ENCODE measurements around the gene PLXNB3.
"Not testable (repeated sequence)": the region's sequence is repeated elsewhere in the genome, so short reads cannot be mapped to it uniquely, and the experiment has no call there.

The PLXNB3 gene

DNA sequence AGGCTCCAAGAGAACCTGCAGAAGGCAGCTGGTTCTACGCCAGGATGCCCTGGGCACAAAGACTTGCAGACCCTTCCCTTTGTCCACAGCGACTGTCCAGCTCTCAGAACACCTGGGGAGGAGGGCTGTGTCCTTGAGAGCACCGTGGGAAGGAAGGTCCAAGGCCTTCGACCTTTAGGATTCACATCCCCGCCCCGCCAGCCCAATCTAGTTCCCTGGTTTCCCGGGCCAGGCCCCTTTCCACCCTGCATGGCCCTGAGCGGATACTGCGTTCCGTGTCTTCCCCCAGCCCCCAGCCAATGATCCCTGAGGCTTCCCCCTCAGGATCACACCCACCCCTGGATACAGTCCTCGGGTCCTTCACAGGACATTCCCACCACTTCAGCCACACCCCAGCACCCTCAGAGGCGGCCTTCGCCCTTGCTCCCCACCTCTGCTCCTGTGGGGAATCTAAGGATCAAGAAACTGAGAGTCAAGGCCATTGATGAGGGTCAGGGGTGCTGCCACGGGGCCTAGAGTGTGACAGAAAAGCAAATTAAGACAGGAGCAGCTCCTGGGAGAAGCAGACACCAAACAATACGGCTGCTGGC, 30.3 kb upstream of the PLXNB3 start:
- DNase-seq, result no peak

DNA sequence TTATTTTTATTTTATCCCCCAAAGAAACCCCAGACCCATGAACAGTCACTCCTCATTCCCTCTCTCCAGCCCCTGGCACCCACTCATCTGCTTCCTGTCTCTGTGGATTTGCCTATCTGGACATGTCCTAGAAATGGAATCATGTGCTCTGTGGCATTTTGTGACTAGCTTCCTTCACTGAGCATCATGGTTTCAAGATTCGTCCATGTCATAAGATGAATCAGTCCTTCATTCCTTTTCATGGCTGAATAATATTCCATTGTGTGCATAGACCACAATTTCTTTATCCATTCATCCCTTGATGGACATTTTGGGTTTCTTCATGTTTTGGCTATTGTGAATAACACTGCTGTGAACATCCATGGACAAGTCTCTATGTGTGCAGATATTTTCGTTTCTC, 29.2 kb upstream of the PLXNB3 start:
- DNase-seq, result no peak

DNA sequence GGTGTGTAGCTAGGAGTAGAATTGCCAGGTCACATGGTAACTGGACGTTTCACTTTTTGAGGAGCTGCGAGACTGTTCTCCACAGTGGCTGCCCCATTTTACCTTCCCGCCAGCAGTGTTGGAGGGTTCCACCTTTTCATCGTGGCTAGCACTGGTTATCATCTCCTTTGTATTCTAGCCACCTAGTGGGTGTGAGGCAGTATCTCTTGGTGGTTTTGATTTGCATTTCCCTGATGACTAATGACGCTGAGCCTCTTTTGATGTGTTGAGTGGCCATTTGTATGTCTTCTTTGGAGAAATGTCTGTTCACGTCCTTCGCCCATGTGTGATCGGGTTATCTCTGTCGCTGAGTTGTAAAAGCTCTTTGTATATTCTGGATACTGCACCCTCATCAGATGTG, 28.8 kb upstream of the PLXNB3 start:
- no peak for DNase-seq

DNA sequence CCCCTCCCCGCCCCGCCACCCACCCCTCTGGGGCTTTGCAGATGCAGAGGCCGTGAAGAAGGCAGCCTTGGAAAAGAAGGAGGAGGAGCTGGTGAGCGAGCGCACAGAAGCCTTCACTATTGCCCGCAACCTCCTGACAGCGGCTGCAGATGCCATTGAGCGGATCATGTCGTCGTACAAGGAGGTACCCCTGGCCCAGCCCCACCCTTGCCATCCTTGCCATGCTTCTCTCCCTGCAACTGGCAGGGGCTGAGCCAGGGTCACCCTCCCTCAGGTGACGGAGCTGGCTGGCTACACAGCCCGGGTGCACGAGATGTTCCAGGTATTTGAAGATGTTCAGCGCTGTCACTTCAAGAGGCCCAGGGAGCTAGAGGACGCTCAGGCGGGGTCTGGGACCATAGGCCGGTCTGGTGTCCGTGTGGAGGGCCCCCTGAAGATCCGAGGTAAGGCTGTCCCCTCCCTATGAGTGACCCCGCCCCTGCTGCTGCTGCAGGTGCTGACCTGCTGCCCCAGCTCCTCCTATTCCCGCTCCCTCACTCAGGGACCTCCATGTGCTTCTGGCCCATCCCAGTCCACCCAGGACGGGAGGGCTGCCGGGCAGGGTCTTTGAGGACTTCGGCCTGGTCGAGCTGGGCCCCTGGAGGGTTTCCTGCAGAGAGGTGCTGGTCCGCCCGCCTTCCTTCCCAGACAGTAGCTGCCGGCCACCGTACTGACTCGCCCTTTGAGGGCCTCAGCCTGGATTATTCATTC, 27.8 kb upstream of the PLXNB3 start:
- no peak for DNase-seq

DNA sequence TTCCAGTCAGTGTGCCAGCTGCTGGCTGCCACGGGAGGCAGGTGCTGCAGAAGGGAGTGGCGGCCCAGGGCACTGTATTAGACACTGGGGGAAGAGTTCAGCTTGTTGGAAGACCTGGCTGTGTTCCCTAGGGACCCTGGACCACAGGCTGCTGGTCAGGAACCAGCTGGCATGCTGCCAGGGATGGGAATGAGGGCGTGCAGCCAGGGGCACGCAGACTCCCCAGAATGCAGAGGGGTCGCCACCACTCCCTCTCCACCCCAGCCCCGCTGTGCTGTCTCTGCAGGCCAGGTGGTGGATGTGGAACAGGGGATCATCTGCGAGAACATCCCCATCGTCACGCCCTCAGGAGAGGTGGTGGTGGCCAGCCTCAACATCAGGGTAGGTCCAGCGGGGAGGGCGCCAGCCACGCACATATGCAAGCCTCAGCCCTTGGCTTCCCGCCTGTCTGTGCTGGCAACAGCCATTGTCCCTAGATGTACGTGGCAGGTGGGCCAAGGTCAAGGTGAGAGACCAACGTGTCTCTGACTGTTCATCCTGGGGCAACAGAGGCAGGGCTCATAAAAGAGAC, 27.1 kb upstream of the PLXNB3 start:
- DNase-seq, result no peak

DNA sequence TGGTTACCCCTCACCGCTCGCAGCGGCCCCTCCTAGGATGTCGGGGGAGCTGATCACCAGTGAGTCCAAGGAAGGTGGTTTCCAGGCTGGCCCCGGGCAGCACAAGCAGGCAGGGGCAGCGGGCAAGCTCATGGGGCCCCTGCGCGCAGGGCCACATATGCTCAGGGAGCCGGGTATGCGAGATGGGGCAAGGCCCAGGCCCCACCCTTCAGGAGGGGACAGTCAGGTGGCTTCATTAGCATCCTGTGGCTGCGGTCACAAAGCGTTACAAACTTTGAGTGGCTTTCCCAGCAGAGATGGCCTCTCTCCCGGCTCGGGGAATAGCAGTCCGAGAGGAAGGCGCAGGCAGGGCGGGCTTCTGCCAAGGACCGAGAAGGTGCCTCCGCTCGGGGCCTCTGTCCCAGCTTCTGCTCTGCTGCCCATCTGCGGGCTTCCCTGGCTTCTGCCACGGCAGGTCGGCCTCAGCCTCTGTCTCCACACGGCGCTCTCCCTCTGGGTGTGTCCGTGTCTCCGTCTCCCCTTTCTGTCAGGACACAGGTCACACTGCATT, 25.9 kb upstream of the PLXNB3 start:
- no peak for DNase-seq

DNA sequence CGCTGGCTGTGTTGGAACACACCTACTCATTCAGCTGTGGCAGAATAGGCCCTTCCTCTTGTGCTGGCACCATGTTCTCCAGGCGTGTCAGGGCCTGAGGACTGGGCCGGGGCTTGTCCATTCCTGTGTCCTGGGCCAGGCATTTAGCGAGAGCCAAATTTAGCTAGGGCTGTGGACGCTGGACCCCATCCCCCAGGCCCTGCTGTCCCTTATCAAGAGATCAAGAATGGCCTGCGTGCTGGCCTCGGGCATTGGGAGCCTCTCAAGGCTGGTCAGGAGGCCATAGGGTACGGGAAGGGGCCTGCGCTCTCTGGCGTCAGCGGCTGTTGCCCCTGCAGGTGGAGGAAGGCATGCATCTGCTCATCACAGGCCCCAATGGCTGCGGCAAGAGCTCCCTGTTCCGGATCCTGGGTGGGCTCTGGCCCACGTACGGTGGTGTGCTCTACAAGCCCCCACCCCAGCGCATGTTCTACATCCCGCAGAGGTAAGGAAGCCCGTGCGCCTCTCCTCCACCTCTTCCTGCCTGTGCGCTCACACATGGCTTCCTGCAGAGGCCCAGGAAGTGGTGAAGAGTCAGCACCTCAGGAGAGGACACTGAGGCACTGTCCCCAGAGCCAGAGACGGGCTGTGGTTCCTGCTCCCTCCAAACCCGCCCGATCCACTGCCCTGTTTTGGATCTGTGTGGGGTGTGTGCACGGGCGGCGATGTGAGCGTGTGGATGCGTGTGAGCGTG, 24.1 kb upstream of the PLXNB3 start:
- DNase-seq, result no peak

DNA sequence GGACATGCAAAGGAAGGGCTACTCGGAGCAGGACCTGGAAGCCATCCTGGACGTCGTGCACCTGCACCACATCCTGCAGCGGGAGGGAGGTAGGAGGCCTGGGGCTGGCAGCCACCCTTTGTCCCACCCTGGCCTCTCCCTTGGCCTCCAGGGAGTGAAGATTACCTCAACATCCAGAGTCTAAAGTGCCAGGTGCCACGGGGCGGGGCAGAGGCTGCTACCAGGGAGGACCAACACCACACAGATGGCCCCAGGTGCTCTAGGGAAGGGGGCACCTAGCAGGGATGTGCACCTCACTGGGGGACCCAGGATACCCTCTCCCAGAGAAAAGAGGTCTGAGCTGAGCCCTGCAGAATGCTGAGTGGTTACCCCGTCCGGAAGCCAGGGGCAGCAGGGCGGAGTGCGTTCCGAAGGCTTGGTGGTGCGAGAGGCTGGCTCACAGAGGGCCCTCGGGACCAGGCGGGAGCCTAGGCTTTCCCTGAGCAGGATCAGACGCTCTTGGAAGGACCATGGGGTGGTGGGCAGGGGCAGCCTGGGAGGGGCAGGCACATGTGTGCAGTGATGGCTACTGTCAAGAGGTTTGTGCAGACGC, 23.3 kb upstream of the PLXNB3 start:
- DNase-seq, result no peak

DNA sequence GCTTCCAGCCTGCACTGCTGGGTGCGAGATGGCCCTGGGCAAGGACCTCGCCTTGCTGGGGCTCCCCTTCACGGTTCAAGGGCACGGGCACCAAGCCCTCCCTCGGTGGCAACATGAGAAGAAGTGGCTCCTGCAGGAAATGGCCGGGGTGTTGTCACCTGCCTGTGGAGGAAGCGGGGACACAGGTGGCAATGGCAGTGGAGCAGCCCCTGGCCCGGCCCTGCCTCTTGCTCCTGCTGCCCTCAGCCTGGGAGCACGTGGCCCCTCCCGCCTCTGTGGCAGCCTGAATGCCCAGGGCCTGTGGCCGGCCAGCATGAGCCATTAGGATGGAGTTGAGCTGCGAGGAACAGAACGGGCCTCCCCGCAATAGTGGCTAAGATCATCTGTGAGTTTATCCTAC, 22.6 kb upstream of the PLXNB3 start:
- DNase-seq, result no peak

DNA sequence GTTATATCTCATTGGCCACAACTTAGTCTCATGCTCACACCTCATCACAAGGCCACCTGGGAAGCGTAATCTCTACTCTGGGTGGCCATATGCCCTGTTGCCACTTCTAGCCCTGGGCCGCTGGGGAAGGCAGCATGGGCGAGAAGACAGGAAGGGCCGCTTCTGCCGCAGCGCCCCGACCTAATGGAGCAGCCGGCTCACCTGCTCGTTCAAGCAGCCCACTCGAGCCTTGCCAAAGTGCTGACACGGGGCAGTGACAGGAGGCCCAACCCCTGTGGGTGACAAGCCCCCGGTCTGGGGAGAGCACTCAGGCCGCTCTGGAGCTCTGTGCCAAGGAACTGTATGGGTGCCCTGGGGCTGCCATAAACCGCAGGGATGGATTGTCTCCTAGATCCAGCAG, 21.9 kb upstream of the PLXNB3 start:
- not testable (repeated sequence) for DNase-seq

DNA sequence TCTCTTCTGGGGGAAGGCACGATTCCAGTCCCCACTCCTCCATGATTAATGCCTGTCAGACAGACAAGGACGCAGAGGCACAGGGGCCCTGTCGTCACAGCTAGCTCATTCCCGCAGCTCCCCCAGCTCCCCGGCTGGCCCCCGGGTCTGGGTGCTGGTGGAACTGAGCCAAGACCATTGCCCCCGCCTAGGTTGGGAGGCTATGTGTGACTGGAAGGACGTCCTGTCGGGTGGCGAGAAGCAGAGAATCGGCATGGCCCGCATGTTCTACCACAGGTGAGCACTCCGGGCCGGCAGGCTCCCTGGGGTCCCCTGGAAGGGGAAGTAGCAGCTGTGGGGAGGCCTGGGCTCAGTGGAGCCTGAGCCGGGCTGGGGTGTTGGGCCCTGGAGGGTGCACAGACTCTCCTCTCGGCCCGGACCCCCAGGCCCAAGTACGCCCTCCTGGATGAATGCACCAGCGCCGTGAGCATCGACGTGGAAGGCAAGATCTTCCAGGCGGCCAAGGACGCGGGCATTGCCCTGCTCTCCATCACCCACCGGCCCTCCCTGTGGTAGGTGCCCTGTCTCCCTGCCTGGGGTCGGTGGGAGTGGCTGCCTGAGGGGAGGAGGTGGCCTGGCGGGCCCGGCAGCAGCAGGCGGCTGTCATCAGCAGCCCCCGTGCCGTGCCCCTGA, 21.1 kb upstream of the PLXNB3 start:
- DNase-seq, result not testable (repeated sequence)

DNA sequence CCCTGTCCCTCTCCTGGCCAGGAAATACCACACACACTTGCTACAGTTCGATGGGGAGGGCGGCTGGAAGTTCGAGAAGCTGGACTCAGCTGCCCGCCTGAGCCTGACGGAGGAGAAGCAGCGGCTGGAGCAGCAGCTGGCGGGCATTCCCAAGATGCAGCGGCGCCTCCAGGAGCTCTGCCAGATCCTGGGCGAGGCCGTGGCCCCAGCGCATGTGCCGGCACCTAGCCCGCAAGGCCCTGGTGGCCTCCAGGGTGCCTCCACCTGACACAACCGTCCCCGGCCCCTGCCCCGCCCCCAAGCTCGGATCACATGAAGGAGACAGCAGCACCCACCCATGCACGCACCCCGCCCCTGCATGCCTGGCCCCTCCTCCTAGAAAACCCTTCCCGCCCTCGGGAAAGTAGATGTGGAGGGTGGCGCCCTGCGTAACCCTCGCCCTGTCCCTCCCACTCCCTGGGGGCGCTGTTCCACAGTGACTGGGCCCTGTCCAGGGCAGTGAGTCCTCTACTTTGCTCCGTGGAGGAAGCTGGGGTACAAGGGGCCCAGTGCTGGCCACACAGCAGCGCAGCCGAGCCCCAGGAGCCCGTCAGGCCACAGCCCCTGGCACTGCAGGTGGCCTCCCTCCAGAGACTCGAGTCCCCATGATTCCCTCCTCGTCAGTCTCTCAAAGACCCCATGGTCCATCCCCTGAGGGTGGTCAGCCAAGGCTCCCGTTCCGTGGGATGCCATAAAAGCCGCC, 20.4 kb upstream of the PLXNB3 start:
- DNase-seq, result peak; percentile 81

DNA sequence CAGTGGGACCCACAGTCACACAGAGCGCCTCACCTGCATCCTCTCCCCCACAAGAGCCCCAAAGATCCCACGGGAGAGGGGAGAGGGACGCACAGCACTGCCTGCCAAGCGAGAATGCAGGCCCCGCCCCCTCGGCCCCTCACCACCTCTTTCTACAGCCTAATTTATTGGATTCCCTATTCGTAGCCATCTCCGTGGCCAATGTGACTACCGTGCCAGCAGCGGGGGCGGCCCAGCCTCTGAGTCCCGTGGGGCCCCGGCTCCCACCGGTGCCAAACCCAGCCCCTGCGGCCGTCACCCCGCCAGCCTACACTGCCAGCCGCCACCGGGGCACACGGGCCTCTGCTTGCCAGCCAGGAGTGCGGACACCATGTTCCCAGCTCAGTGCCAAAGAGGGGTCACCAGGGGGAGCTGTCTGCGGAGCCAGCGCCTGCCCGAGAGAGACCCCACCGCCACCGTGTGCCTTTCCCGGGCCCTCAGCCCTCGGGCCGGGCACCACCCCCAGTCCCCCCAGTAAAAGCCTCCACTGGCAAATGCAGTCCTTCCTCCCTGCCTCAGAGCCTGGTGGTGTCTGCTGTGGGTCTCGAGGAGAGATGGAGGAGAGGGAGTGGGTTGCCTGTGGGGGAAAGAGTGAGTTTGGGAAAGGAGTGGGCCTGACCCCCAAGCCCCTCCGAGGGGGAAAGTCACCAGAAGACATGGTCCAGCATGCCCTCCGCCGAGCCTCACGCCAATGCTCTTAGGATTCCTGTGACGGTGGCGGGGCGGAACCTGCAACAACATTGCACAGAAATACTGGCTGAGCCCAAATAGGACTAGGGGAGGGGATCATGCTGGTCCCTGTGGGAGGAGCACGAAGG, 19.6 kb upstream of the PLXNB3 start:
- DNase-seq, result no peak

DNA sequence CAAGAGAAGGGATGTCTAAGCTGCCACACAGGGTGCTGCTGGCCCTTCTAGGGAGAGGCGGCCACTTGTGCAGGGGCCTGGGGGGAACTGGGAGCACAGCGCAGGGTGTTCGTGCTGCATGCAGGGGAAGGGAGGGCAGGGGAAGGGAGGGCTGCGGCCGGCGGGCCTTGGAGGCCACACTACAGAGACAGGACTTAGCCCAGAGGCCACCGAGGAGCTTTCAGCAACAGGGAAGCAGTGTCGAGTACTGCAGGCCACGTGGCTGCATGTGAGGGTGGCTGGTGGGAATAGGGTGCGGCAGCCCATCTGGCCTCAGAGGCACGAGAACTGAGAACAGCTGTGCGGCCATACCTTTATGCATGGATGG, 19.0 kb upstream of the PLXNB3 start:
- DNase-seq, result not testable (repeated sequence)

DNA sequence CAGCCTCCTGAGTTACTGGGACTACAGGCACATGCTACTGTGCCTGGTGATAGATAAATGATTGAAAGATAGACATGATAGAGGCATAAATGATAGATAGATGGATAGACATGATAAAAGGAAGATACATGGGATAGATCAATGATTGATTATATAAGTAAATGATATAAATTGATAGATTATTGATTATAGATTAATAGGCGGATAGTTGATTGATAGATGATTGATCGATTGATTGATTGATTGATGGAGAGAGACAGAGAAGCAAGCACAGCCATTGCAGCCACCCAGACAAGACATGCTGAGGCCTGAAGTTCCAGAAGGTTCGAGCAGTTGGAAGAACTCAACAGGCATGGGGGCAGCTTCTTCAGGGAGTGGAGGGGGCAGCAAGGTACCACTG, 17.7 kb upstream of the PLXNB3 start:
- no peak for DNase-seq

DNA sequence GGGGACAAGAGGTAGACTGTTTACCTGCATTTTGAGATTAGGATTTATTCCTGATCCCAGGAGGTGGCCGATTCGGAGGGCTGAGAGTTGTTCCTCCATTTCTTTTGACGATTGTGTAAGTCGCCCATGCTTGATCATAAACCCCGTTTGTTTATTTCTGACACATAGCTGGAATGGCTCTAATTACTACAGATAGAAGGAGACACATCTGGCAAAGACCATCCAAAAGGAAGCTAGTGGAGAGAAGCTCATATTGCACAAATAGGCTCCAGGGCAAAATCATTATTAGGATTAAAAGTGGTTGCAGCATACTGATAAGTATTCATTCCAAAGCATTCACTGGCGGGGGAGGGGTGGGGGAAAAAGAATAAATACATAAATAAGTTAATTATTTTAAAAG, 17.1 kb upstream of the PLXNB3 start:
- not testable (repeated sequence) for DNase-seq

DNA sequence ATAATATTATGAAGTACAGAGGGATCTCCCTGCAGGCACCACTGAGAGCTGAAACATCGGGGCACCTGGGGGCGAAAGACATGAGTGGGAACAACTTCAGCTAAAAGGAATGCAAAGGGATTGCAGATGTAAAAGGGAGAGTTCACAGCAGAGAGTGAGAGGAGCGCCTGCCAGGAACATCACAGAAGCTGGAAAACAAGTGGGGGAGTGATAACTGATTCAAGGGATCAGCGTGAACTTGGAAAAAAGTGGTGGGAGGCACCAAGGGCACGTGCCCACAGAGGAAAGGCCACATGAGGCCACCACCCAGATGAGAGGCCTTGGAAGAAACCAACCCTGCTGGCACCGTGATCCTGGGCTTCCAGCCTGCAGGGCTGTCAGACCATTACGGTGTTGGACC, 15.0 kb upstream of the PLXNB3 start:
- DNase-seq, result not testable (repeated sequence)

DNA sequence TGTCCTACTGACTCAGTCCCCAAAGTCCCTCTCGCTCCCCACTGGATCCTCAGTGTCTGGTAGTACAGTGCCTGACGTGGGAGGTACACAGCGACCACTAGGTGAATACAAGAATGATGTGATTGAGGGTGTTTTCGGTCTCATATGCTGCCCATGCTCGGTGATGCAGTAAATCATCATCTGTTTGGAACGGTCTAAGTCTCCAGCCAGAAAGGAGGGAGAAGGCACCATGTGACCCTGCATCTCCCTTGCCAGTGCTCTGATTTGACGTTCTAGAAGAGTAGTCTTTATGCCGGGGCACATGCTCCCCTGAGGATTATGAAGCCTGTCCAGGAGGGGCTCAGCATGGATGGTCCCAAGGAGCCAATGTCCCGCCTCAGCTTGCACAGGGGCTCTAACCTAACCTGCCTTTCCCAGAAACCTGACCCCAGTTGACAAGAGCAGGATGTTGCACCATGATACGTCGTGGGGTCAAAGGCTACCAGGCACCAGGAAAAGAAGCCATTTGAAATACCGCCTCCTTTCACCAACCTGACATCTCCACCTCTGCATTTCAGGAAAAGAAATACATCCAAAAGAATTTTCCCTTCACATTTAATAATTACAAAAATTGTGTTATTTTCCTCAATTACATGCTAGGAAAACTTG, 13.8 kb upstream of the PLXNB3 start:
- DNase-seq, result no peak

DNA sequence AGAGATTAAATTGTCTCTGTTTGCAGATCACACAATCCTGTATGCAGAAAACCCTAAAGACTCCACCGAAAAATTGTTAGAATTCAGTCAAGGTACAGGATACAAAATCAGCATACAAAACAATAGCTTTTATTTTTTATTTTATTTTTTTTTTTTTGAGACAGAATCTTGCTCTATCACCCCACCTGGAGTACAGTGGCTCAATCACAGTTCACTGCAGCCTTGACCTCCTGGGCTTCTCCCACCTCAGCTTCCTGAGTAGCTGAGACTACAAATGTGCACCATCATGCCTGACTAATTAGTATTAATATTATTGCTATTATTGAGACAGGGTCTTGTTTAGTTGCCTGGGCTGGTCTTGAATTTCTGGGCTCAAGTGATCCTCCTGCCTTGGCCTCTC, 8.9 kb upstream of the PLXNB3 start:
- no peak for DNase-seq

DNA sequence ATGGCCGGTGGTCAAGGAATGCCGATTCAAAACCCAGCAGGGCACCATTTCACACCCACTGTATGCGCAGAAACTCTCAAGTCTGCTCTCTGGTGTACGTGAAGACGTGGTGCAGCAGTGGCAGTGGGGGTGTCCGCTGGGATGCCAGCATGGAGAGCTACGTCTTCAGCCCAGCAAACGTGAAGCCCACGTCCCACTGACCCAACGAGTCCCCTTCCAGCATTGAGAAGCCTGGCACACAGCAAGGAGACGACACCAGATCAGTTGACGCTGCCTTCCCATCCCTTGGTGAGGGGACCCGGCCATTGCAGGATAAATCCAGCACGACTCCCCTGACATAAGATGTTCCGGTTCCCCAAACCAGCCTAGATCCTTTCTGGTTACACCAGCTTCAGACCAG, 2.2 kb upstream of the PLXNB3 start:
- no peak for DNase-seq
